Measurements from ENCODE around the gene S100A13.
A peak's percentile ranks its signal among the peaks of the same experiment; 100 is the strongest.

- peak; percentile 34; the same call in 1 of the 2 replicates for TF ChIP-seq POLR2AphosphoS5 (IDR thresholded peaks at IDR 0.05; ENCODE audit: low read depth, low read length)
- TF ChIP-seq TAF1 (IDR thresholded peaks at IDR 0.05; ENCODE audit: borderline replicate concordance, low read depth, low read length), result no peak
- peak; percentile 55 for TF ChIP-seq POLR2A (IDR thresholded peaks at IDR 0.05; ENCODE audit: low read depth, low read length)
These were observed 20.8 kb upstream of the S100A13 start for GRCh38 chr1:153648000-153648643.
